Gastrocnemius medialis (tissue), 4 donors: ENCODE data around the gene NTRK3.

ENCODE experiments used
- POLR2A ChIP-seq, 2 donors: fragments of 450-650 bp; IDR thresholded peaks; one replicate each; pipeline ENCODE4 v1.6.1; 2017; ENCODE audit warnings: antibody characterized with exemption in 2 of 2, mild to moderate bottlenecking in 2 of 2, moderate library complexity in 2 of 2
- TF ChIP-seq, protein P1 (sequence below), 5 experiments: fragments of 450-650 bp in 3 of 5; fragments of 200-600 bp in 2 of 5; sonication (generic) in 2 of 5; IDR thresholded peaks in 4 of 5; conservative IDR thresholded peaks in 1 of 5; 1 replicate in 4 of 5; 2 replicates in 1 of 5; pipeline ENCODE4 v1.5.1; 2016 to 2019; ENCODE audit warnings: antibody characterized with exemption in 5 of 5, mild to moderate bottlenecking in 3 of 5, moderate library complexity in 3 of 5

DNA sequence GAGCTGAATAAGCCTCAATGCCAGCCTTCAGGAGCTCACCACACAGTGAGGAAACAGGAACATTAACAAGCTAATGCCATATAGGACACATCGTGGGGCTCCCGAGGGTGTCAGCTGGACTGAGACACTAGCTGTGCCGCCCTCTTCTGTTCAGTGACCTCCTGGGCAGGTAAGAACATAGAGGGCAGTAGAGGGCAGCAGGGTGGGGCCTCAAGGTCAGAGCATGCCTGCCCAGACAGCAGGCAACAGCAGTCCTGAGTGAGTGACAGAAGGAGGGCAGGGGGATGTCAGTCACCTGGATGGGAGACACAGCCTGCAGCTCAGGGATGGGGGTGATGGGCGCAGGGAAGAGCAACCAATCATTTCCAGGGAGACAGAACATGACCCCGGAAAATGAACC, 15.5 kb downstream of the NTRK3 start:
- TF ChIP-seq, protein P1, sequence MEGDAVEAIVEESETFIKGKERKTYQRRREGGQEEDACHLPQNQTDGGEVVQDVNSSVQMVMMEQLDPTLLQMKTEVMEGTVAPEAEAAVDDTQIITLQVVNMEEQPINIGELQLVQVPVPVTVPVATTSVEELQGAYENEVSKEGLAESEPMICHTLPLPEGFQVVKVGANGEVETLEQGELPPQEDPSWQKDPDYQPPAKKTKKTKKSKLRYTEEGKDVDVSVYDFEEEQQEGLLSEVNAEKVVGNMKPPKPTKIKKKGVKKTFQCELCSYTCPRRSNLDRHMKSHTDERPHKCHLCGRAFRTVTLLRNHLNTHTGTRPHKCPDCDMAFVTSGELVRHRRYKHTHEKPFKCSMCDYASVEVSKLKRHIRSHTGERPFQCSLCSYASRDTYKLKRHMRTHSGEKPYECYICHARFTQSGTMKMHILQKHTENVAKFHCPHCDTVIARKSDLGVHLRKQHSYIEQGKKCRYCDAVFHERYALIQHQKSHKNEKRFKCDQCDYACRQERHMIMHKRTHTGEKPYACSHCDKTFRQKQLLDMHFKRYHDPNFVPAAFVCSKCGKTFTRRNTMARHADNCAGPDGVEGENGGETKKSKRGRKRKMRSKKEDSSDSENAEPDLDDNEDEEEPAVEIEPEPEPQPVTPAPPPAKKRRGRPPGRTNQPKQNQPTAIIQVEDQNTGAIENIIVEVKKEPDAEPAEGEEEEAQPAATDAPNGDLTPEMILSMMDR (IDR thresholded peaks at IDR 0.05 in 4 of 5, conservative IDR thresholded peaks at IDR 0.05 in 1 of 5) = no peak
- TF ChIP-seq POLR2A (IDR thresholded peaks at IDR 0.05) = no peak
